Upper lobe of left lung (tissue), 6 donors: ENCODE data around the gene CCDC86. TPM values are rescaled to one million over a fixed set of nuclear protein-coding genes. Genes with fewer than 3 reads are reported as not detected.

Source experiments
- ATAC-seq, 2 donors: fragments of 200-7000 bp; cut with Tn5 transposase; one replicate each; pipeline ENCODE4 v1.9.1; 2022; ENCODE audit warnings: mild to moderate bottlenecking in 2 of 2, moderate library complexity in 2 of 2; ENCODE audit not compliant: low FRiP score in 2 of 2
- DNase-seq, 2 donors: peaks; one replicate each; pipeline ENCODE4 v3.0.0-alpha.2; 2019 to 2020
- H3K27ac ChIP-seq, 4 donors: fragments of 200-600 bp; sonication (generic); one replicate each; pipeline ENCODE4 v1.5.1; 2016 to 2019
- H3K27me3 ChIP-seq, 4 donors: fragments of 200-600 bp; sonication (generic); one replicate each; pipeline ENCODE4 v1.5.1; 2017 to 2019
- H3K36me3 ChIP-seq, 4 donors: fragments of 200-600 bp; sonication (generic); one replicate each; pipeline ENCODE4 v1.5.1; 2016 to 2019
- H3K4me1 ChIP-seq, 4 donors: fragments of 200-600 bp; sonication (generic); one replicate each; pipeline ENCODE4 v1.5.1; 2018 to 2019
- H3K4me3 ChIP-seq, 4 donors: fragments of 200-600 bp; sonication (generic); one replicate each; pipeline ENCODE4 v1.5.1; 2017 to 2019; ENCODE audit warnings: mild to moderate bottlenecking in 2 of 4, moderate library complexity in 1 of 4
- H3K9me3 ChIP-seq, 4 donors: fragments of 200-600 bp; sonication (generic); one replicate each; pipeline ENCODE4 v1.5.1; 2018 to 2019
- CTCF ChIP-seq, 6 experiments: fragments of 450-650 bp in 4 of 6; fragments of 200-600 bp in 2 of 6; sonication (generic) in 2 of 6; IDR thresholded peaks; one replicate each; pipeline ENCODE4 v1.5.1; 2016 to 2019; ENCODE audit warnings: antibody characterized with exemption in 6 of 6
- EP300 ChIP-seq, 4 donors: sonication (generic); formaldehyde crosslinking; IDR thresholded peaks; one replicate each; pipeline ENCODE4 v1.5.1; 2017; ENCODE audit warnings: antibody characterized with exemption in 4 of 4, control low read depth in 2 of 4
- POLR2A ChIP-seq, 4 donors: fragments of 450-650 bp; IDR thresholded peaks; one replicate each; pipeline ENCODE4 v1.5.1; 2016 to 2017; ENCODE audit warnings: antibody characterized with exemption in 4 of 4, mild to moderate bottlenecking in 2 of 4
- POLR2AphosphoS5 ChIP-seq, 2 donors: sonication (generic); formaldehyde crosslinking; IDR thresholded peaks; one replicate each; pipeline ENCODE4 v1.5.1; 2017; ENCODE audit warnings: antibody characterized with exemption in 2 of 2
- WGBS, 2 donors: methylation state at CpG; one replicate each; pipeline ENCODE4 v1.1.5; 2017 to 2018; 5-methylcytosine and 5-hydroxymethylcytosine counted together
- total RNA-seq, 6 donors: library from RNA; depleted of rRNA in 4 of 6; stranded (reverse); fragments of >200 nt in 4 of 6; gene quantifications; one replicate each; pipeline versions ENCODE4 v1.1.0 to v1.2.1, GENCODE V29; 2016 to 2021
- donor health status: DM: no; HTN: no; CAD: no; lungs with moderate emphysema.
- donor health status: DM: no; HTN: yes; CAD: no; lungs with severe emphysema.

Gene CCDC86
- total RNA-seq, 6 donors from 2014 or later: 9.0 to 25.1 (median 17.9) TPM

GRCh38 chr11:60872124-60872960 lies 30.4 kb downstream of the CCDC86 start:
- no peak overlapping the region for H3K4me3 ChIP-seq
- H3K27me3 ChIP-seq: no peaks in the 10 kb centered on the region
- DNase-seq: peak in 1 of 2 donors; percentile 26
- TF ChIP-seq POLR2AphosphoS5 (IDR thresholded peaks at IDR 0.05): no peak
- TF ChIP-seq EP300 (IDR thresholded peaks at IDR 0.05): no peak
- TF ChIP-seq CTCF (IDR thresholded peaks at IDR 0.05): no peak
- no peak for TF ChIP-seq POLR2A (IDR thresholded peaks at IDR 0.05)
- peaks cover 0 to 22% (median 9%) of the 10 kb centered on the region in 4 donors for H3K4me1 ChIP-seq
- no peak overlapping the region for H3K27ac ChIP-seq
- no peaks in the 10 kb centered on the region for H3K36me3 ChIP-seq
- WGBS, 2 donors: 68 to 90% methylated on average over 2 to 6 of the region's 6 CpGs
- peak in 1 of 2 donors; percentile 71 for ATAC-seq
- H3K9me3 ChIP-seq: no peaks in the 10 kb centered on the region

DNA sequence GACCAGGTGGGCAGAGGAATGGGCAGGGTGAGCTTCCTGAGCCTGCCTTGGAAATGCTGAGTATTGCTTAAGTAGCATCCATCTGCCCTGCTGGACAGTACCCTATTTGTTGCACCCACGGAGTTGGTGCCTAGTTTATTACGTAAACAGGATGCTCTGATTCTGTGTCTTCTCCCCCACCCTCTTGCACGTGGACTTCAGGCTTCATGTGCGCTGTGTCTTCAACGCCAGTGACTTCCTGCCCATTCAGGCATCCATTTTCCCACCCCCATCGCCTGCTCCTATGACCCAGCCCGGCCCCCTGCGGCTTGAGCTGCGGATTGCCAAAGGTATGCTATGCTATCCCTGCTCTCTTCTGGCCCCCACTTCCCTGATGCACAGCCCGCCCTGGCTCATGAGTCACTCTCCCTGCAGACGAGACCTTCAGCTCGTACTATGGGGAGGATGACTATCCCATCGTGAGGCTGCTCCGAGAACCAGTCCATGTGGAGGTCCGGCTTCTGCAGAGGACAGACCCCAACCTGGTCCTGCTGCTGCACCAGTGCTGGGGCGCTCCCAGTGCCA lies 31.1 kb downstream of the CCDC86 start:
- no peaks in the 10 kb centered on the region for H3K9me3 ChIP-seq
- TF ChIP-seq CTCF (IDR thresholded peaks at IDR 0.05) (no peak), POLR2AphosphoS5 (IDR thresholded peaks at IDR 0.05) (no peak), EP300 (IDR thresholded peaks at IDR 0.05) (no peak), POLR2A (IDR thresholded peaks at IDR 0.05) (no peak)
- H3K27me3 ChIP-seq: no peaks in the 10 kb centered on the region
- no peaks in the 10 kb centered on the region for H3K36me3 ChIP-seq
- DNase-seq: no peak
- ATAC-seq: peak in 1 of 2 donors; percentile 63
- peaks cover 0 to 22% (median 9%) of the 10 kb centered on the region in 4 donors for H3K4me1 ChIP-seq
- no peak overlapping the region for H3K27ac ChIP-seq
- 55 to 58% methylated on average over 13 to 16 of the region's 16 CpGs for WGBS, 2 donors
- no peak overlapping the region for H3K4me3 ChIP-seq

GRCh38 chr11:60873533-60873932 lies 31.6 kb downstream of the CCDC86 start:
- H3K27me3 ChIP-seq: no peaks in the 10 kb centered on the region
- ATAC-seq: no peak
- no peak overlapping the region for H3K27ac ChIP-seq
- TF ChIP-seq POLR2A (IDR thresholded peaks at IDR 0.05): no peak
- TF ChIP-seq EP300 (IDR thresholded peaks at IDR 0.05): no peak
- no peak for TF ChIP-seq POLR2AphosphoS5 (IDR thresholded peaks at IDR 0.05)
- no peak for TF ChIP-seq CTCF (IDR thresholded peaks at IDR 0.05)
- H3K4me3 ChIP-seq: no peak overlapping the region
- H3K4me1 ChIP-seq: peaks cover 0 to 22% (median 9%) of the 10 kb centered on the region in 4 donors
- no peaks in the 10 kb centered on the region for H3K9me3 ChIP-seq
- peaks cover 0 to 2% (median 0%) of the 10 kb centered on the region in 4 donors for H3K36me3 ChIP-seq
- WGBS, 2 donors: 89 to 90% methylated on average over 12 of the region's 12 CpGs
- peak in 1 of 2 donors; percentile 18 for DNase-seq

DNA sequence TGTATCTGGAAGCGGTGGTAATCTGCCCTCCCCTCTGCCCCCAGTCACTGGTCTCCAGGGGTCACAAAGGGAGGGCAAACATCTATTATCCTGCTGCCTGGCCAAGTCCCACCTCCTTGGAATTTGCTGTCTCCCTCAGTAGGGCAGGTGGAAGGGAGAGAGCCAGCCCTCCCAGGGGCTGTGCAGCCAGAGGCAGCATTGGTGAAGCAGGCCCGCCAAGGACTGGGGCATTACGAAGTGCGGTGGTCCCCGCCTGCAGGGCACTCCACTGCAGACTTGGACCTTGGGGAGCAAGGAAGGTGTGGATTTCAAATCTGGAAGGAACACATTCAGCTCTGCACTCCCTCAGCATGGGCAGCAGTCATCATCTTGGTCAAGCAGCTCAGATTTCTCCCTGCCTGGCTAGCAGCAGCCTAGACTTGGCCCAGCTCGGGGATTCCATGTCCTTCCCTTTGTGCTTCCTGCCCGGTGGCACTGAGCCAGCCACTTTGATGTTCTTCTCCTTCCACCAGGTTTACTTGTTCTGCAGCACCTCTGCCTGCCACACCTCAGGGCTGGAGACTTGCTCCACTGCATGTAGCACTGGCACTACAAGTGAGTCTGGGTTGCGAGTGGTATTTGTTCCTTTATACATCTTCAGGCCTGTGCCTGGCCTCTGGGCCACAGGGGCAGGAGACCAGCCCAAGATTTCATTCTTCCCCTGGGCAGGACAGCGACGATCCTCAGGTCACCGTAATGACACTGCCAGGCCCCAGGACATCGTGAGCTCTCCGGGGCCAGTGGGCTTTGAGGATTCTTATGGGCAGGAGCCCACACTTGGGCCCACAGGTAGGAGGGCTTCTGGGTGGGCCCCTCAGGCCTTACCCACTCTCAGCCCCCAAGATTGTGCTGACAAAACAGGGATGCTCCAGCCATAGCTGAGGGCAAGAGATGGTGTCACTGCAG lies 32.8 kb downstream of the CCDC86 start:
- Histone ChIP-seq H3K36me3 (peaks cover 0 to 9% (median under 1%) of the 10 kb centered on the region in 4 donors), H3K27me3 (no peaks in the 10 kb centered on the region), H3K4me3 (no peak overlapping the region), H3K9me3 (no peaks in the 10 kb centered on the region), H3K27ac (no peak overlapping the region), H3K4me1 (peaks cover 0 to 22% (median 9%) of the 10 kb centered on the region in 4 donors)
- no peak for TF ChIP-seq POLR2A (IDR thresholded peaks at IDR 0.05)
- no peak for TF ChIP-seq EP300 (IDR thresholded peaks at IDR 0.05)
- no peak for TF ChIP-seq CTCF (IDR thresholded peaks at IDR 0.05)
- TF ChIP-seq POLR2AphosphoS5 (IDR thresholded peaks at IDR 0.05): no peak
- 93 to 95% methylated on average over 11 to 13 of the region's 13 CpGs for WGBS, 2 donors
- peak in 1 of 2 donors; percentile 17 for DNase-seq
- ATAC-seq: no peak
